NCI-H345 (cell line): Measurements from ENCODE around the gene FAAH2.
"Not testable (repeated sequence)": the region's sequence is repeated elsewhere in the genome, so short reads cannot be mapped to it uniquely, and the experiment has no call there.

Source experiments
- DNase-seq: peaks from one replicate; lab custom pipeline; 2025; lab: John Stamatoyannopoulos, UW

FAAH2 gene

DNA sequence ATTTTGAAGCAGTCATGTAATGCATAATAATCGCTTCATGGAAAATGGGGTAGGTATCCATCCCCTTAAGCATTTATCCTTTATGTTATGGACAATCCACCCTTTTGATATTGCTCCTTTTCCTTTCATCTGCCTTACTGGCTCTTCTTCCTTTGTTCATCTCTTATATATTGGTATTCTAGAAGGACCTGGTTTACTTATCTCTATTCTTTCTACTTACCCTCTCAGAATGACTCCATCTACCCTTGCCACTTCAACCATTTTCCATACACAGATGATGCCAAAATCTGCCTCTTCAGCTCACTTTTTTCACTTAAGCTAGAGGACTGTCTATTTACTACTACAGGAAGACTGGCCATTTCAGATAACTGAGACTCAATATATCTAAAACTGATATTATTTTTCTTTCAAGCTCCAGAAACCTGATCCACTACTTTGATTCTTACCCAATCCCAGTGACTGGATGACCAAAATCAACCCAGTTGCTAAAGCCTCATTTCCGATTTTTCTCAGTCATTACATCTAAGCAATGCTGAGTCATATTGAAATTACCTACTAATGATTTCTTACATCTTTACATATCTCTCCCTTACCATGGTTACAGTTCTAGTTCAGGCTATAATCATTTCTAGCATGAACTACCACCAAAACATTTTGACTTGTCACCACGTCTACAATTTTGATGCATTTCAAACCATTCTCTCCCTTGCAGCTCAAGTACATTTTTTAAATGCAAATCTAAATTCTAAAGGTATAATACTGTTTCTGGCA lies 93.7 kb downstream of the FAAH2 start:
- DNase-seq, result no peak

DNA sequence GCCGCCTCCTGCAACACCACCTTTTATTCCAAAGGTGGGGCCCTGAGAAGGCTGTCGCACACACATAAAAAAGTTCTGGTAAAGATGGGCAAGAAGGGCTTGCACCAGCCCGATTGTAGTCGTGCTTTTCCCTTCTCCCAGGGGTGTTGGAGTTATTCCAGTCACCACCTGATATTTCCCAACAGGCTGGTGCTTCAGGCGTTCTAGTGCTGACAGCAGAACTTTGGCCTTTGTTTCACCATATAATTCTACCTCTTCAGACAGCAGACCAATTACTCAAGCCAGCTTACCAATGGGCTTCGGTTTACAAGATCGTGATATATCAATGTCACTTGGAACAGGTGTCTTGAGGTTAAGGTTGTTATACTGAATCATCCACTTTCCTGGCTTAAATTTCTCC lies 107.7 kb downstream of the FAAH2 start:
- DNase-seq, result not testable (repeated sequence)

DNA sequence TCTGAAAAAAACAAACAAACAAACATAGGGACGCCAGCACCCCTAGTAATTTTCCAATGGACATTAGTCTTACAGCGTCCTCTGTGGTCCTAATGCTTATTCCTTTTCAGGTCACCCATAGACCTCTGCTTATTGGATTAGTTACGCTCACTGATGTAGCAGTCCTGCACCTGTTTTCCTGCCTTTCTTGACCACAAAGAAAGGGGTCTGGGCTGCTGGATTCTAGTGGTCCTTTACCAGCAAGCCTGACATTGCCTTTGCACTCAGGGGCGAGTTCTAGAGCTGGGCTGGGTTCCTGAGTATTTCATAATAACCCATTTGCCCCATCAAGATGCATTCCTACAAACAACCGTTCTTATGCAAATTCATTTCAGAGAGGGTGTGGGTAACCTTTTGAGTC lies 116.7 kb downstream of the FAAH2 start:
- not testable (repeated sequence) for DNase-seq

DNA sequence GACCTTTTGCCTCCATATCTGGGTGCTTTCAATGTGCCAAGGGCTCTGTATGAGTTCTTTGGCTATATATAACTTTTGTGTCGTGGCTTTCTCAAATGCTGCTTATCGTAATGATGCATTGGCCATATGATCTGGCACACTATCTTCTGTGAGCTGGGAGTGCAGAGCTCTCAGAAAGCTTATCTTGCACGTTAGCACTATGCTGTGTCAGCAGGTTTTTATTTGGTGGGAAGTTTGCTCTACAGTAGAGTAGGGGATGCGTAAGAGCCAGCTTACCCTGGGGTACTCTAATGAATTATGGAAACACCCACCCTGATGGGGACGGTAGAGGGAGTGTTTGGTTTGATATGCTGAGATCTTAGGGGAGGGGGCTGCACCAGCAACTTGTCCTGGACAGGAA lies 119.6 kb downstream of the FAAH2 start:
- DNase-seq, result no peak

DNA sequence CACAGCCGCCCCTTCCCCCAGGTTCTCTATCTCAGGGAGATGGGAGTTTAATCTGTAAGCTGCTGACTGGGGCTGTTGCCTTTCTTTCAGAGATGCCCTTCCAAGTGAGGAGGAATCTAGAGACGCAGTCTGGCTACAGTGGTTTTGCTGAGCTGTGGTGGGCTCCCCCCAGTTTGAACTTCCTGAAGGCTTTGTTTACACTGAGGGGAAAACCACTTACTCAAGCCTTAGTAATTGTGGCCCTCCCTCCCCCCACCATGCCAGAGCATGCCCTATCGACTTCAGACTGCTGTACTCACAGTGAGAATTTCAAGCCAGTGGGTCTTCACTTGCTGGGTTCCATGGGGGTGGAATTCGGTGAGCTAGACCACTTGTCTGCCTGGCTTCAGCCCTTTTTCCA lies 131.3 kb downstream of the FAAH2 start:
- DNase-seq, result no peak

DNA sequence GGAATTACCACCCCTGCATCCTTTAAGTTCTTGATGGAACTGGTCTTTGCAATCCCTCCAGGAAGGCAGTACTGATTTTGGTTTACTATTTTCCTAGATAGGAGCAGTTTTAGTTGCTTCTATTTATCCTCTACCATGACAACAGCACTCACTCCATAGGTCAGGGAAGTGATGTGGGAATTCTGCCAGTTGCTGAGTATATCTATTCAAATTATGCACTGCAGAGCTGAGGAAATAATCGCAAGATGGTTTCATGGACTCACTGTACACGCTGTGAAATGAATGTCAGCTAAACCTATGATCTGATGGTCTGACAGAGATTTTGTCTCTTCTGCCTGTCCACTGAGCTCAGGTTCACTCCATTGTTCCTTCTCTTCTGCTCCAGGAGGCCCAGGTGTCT lies 135.8 kb downstream of the FAAH2 start:
- DNase-seq, result no peak

DNA sequence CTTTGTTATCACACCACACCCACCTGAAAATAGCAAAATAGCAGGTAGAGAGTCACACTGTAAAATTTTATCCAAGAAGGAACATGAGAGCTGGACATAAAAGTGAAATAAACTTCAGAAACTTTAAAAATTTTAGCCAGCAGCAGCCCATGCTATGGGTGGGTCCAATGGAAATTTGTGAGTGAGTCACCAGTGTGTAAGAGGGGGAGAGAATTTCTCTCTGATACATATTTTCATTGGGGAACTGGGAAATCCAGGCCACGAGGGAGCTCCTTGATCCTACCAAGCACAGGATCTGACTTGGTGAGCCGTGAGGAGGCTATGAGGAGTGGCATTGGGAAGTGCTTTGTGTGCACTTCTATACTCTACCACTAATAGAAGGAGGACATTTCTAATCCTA lies 136.3 kb downstream of the FAAH2 start:
- DNase-seq, result no peak

DNA sequence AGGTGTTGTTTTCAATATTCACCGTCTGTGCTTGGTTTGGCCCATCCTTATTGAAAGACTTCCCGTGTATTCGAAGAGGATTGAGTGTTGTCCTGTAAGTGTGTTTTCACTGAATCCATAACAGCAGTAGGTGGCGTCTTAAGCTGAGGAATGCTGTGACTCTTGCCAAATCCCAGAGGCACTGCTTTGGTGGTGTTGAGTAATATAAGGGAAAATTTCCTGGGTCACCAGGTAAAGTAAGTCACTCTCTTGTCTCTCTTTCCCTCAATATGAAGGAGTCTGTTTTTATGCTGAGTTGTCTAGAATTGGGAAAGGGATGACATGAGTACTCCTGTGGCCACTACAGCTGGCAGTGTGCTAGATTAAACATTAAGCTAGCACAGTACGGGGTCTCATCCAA lies 158.6 kb downstream of the FAAH2 start:
- no peak for DNase-seq

DNA sequence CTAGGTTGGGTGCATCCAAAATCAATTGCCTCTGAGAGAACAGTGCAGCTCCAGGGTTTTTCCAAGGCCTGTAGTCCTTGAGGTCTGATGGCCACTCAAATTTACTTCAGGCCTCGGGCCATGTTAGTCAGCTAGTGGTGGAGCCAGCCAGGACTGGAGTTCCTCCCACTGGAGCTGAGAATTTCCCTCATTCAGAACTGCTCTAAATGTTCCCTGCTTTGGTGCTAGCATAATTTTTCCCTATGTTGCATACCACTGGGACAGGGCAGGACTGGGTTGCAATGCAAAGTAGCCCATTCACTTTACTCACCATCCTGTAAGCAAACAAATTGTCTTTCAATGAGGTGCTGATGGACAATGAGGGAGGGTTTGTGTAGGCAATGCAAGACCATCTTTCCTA lies 159.3 kb downstream of the FAAH2 start:
- DNase-seq, result no peak

DNA sequence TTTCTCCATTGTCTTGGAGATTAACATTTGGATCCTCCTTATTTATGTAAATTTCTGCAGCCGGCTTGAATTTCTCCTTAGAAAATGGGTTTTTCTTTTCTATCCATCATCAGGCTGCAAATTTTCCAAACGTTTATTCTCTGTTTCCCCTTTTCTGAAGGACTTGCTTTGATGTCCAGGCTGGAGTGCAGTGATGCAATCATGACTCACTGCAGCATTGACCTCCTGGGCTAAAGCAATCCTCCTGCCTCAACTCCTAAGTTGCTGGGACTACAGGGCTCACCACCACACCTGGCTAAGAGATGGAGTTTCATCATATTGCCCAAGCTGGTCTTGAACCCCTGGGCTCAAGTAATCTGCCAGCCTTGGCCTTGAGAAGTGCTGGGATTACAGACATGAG lies 161.3 kb downstream of the FAAH2 start:
- no peak for DNase-seq

DNA sequence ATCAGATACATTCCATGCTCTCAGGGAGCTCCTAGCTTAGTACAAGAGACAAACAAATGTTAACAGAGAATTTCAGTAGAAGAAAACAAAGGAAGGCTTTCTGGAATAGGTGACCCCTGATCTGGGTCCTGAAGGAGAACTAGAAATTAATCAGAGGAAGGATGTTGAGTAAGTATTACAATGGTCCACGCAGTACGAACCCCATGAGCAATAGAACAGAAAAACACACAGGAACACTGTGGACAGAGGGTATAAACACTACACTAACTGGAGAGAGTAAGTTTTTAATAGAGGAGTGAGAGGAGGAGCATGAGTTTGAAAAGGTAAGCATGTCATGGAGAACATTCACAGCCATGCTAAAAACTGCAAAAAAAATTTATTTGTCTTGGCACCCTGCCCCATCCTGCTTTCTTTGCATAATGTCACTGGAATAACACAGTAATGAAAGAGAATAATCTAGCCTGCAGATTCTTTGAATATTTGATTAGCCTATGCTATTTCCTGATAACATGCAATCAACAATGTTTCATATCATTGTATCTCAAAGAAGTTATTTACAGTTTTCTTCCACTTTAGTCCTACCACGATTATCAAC lies 165.0 kb downstream of the FAAH2 start:
- no peak for DNase-seq

DNA sequence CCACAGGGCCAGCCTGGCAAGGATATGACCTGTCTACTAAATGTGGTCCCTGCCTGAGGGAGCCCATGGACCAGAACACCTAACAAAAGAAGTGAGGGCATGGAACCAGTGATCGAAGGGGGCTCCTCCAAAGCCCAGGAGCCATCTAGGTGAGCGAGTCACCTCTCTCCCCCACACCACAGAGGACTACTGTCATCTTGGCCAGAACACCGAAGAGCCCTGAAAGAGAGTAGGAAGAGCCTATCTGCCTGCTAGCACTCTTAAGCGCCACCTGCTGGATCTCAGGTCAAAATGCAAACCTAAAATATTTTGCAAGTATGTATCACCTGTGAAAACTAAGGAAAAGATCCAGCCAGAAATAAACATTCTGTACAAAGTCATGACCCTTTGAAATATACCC lies 167.4 kb downstream of the FAAH2 start:
- no peak for DNase-seq

DNA sequence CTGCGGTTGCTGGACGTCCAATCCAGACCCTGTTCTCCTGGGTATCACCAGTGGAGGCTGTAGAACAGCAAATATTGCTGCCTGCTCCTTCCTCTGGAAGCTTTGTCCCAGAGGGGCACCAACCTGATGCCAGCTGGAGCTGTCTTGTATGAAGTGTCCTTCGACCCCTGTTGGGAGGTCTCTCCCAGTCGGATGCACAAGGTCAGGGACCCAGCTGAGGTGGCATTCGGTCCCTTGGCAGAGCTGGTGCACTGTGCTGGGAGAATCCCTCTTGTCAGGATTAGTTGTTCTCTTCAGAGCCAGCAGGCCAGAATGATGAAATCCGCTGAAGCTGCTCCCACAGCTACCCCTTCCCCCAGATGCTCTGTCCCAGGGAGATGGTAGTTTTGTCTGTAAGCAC lies 195.0 kb downstream of the FAAH2 start:
- DNase-seq, result no peak

DNA sequence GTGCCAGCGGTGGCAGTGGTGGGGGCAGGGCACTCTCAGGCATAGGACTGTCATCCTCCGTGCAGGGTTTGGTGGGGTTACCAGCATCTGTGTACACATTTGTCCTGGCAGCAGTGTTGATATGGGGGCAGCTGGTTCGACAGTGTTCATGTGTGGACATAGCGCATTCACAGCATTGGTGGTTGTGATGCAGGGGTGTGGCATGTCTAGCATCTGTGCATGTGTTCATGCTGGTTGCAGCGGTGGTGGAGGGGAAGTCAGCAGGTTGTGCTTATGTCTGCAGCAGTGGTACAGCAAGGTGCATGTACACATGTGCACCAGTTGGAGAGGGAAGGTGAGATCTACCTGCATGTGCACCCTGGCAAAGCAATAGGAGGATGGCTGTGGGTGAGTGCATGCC lies 230.0 kb downstream of the FAAH2 start:
- no peak for DNase-seq

DNA sequence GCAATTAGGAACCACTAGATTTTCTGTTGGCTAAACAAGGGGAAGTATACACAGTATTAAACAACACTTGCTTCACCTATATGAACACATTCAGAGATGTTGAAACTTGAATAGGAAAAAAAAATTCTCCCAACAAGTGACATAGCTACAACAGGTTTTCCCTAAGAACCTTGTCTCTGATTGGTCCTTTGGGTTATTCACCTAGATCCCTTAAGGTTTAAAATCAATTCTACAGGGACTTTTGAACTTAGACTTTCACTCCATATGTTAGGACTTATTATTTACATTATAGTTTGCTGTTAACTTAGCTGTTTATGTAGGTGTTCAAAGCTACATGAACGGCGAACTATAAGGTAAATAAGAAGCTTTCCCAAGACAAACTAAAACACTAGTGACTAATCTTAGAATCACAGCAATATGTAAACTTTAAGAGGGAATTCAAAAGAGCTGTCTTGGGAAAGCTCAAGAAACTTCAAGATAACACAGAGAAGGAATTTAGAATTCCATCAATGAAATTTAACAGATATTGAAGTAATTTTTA lies 233.1 kb downstream of the FAAH2 start:
- no peak for DNase-seq

DNA sequence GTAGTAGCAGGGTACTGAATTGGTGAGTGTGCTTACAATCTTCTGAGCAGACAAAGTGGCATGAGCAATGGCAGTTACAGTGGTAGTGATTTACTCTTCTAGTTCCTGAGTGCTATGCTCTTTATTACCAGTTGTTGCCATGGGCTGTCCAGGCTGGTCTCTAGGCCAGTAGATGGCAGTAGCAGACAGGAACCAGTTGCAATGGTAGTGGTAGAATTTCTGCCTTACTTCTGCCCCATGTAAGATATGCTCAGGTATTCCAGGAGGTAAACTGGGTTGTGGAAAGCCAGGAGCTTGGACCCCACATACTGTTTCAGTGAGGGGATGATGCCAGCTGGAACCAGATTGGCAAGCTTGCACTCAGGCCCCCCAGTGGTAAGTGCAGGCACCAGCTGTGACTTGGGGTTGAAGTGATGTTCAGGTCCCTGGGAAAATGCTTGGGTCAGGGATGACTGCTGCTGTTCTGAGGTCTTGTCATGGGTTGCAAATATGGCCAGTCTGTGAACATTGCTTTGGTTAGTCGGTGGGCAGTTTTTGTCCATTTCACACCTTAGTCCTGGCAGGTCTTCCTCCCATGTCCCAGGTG lies 242.3 kb downstream of the FAAH2 start:
- DNase-seq, result peak; percentile 1
